AG04449 (cell line): ENCODE results near the gene ACO2.
A peak's percentile ranks its signal among the peaks of the same experiment; 100 is the strongest.
"Not testable (repeated sequence)": the region's sequence is repeated elsewhere in the genome, so short reads cannot be mapped to it uniquely, and the experiment has no call there.

Experiments
- CTCF ChIA-PET: fragments of 350-600 bp; formaldehyde crosslinking; extraction: SDS; loops from one replicate; lab custom pipeline; 2021; ENCODE audit warnings: antibody characterized with exemption; lab: Yijun Ruan, JAX
- POLR2A ChIA-PET: fragments of 400-600, 350-600 bp; formaldehyde crosslinking; extraction: SDS; loops from one replicate; lab custom pipeline; 2020; ENCODE audit warnings: antibody characterized with exemption, inconsistent platforms; lab: Yijun Ruan, JAX
- DNase-seq: peaks from one replicate; pipeline ENCODE4 v3.0.0-alpha.2; 2010; ENCODE audit warnings: low read depth, low spot score
- H3K4me3 ChIP-seq: 2 replicates; pipeline ENCODE4 v1.5.1; 2011; ENCODE audit warnings: low read depth, mild to moderate bottlenecking, control low read depth, low read length
- TF ChIP-seq, protein P1 (sequence below): IDR thresholded peaks from one replicate; pipeline ENCODE4 v1.5.1; 2011; ENCODE audit warnings: mild to moderate bottlenecking, moderate library complexity, low read length, control low read depth, inconsistent platforms; ENCODE audit not compliant: insufficient read depth; ENCODE audit errors: missing control alignments

Gene ACO2

DNA sequence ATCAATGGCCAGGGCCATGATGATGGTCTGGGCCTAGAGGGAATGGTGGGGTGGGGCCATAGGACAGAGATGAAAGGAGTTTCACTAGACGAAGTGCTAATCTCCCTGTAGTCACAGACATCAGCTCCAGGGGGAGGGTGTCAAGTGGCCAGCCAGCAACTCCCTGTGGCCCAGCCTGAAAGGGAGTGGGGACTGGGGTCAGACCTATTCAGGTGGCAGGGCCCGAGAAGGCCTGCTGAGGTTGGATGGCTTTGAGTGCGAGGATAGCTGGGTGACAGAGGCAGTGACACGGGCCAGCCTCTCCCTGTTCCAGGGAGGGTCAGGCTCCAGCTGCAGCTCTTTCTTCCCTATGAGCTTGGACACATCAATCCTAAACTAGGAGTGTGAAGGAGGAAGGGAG lies 33.4 kb upstream of the ACO2 start:
- H3K4me3 ChIP-seq, result no peak overlapping the region
- POLR2A ChIA-PET, result interaction anchor here (0.6 to 2.4 kb wide), 2 partner anchors 8 to 10 kb away, joined by 3 to 13 read pairs; partner anchors contain the start of gene TOB2
- TF ChIP-seq, protein P1, sequence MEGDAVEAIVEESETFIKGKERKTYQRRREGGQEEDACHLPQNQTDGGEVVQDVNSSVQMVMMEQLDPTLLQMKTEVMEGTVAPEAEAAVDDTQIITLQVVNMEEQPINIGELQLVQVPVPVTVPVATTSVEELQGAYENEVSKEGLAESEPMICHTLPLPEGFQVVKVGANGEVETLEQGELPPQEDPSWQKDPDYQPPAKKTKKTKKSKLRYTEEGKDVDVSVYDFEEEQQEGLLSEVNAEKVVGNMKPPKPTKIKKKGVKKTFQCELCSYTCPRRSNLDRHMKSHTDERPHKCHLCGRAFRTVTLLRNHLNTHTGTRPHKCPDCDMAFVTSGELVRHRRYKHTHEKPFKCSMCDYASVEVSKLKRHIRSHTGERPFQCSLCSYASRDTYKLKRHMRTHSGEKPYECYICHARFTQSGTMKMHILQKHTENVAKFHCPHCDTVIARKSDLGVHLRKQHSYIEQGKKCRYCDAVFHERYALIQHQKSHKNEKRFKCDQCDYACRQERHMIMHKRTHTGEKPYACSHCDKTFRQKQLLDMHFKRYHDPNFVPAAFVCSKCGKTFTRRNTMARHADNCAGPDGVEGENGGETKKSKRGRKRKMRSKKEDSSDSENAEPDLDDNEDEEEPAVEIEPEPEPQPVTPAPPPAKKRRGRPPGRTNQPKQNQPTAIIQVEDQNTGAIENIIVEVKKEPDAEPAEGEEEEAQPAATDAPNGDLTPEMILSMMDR, result no peak
- DNase-seq, result no peak
- CTCF ChIA-PET, result interaction anchor here (1.0 to 1.6 kb wide), 3 partner anchors 11 to 83 kb away, joined by 3 to 6 read pairs (median 4); partner anchors contain the start of gene TOB2

DNA sequence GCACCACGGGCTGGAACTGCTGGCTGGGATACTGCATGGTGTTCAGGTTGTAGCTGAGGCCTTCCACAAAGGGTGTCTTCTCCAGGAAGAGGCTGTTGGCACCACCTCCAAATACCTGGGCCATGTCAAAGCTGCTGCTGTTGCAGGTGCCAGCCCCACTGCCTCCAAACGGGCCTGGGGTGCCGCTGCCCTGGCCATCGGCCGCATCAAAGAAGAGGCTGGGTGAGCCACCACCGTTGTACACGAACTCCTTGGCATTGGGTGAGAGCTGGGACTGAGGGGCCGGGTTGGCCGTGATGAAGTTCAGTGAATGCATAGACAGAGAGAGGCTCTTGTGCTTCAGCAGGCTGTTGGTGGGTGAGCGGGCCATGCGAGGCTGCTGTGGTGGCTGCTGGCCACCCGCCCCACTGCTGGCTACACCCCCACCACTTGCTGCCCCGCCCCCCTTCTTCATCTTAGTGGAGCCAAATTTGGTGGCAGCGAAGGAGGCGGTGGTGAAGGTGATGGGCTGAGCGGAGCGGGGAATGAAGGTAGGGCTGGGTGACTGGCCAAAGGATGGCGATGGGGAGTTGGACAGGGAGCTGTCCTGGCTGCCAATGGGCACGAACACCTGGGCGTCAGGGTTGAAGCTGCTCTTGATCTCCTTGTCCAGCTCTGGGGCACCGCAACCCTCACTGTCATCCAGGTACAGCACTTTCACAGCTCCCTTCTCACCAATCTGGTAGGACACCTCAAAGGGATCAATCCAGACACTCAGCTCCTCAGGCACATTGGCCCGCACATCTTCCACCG lies 32.4 kb upstream of the ACO2 start:
- no peak for DNase-seq
- ChIA-PET POLR2A (interaction anchor here (1.2 to 2.4 kb wide), 2 partner anchors 9 to 32 kb away, joined by 3 to 13 read pairs; partner anchors contain the start of genes PHF5A and TOB2), CTCF (interaction anchor here (1.0 to 1.9 kb wide), 4 partner anchors 9 to 82 kb away, joined by 4 to 10 read pairs (median 4); no protein-coding TSS in a partner anchor)
- TF ChIP-seq, protein P1, result no peak
- H3K4me3 ChIP-seq, result no peak overlapping the region

DNA sequence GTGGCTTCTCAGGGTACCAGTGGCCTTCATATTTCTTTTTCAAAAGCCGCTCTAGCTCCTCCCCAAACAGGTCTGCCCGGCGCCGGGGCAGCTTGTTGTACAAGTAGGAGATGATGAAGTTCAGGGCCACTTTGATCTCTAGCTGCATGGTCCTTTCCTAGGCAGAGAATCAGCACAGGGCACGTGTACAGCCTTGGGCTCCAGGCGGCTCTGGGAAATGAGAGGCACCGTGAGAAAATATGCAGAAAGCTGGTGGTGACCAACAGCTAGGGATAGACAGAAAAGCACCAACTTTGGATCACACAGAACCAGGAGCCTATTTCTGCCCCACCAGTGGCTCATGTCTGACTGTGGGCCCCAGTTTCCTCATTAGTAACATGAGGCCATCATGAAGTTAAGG lies 31.7 kb upstream of the ACO2 start:
- no peak for DNase-seq
- TF ChIP-seq, protein P1, result no peak
- ChIA-PET CTCF (interaction anchor here (1.2 to 1.9 kb wide), 2 partner anchors 8 to 81 kb away, joined by 4 to 10 read pairs; no protein-coding TSS in a partner anchor), POLR2A (interaction anchor here (1.2 to 2.4 kb wide), 2 partner anchors 9 to 31 kb away, joined by 3 to 13 read pairs; partner anchors contain the start of genes PHF5A and TOB2)
- H3K4me3 ChIP-seq, result no peak overlapping the region

DNA sequence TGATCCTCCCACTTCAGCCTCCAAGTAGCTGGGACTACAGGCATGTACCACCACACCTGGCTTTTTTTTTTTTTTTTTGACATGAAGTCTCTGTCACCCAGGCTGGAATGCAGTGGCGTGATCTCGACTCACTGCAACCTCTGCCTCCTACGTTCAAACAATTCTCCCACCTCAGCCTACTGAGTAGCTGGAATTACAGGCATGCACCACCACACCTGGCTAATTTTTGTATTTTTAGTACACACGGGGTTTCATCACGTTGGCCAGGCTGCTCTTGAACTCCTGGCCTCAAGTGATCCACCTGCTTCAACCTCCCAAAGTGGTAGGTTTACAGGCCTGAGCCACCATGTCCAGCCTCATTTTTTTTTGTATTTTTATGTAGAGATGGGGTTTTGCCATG lies 28.4 kb upstream of the ACO2 start:
- DNase-seq, CTCF ChIA-PET, POLR2A ChIA-PET, H3K4me3 ChIP-seq: not testable (repeated sequence)

DNA sequence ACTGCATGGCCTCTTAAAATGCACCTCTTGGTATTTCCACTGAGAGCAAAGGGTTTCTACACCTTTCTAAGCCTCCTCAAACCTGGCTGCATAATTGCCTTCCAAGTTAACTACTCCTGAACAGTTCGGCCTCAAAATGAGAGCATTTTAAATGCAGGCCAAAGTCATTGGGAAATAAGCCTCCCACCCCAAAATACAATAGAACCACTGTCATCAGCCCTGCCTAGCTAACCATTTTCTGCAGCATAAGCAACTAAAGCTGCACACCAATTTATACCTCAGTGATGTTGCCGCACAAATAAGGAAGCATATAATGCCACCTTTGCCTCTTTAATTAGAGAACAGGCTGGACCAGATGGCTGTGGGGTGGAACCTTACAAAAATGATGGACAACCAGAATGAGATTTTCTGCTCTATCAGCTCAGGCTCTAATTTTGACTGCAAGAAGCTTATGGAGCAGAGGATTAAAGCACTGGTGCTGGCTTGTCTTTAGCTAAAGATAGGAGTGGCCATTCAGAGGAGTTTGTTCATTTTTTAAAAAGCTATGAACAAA lies 26.6 kb upstream of the ACO2 start:
- no peak overlapping the region for H3K4me3 ChIP-seq
- TF ChIP-seq, protein P1, result no peak
- ChIA-PET POLR2A (no interaction called here), CTCF (interaction anchor here (1.7 to 1.9 kb wide), 2 partner anchors 39 to 76 kb away, joined by 8 read pairs; no protein-coding TSS in a partner anchor)
- DNase-seq, result no peak

DNA sequence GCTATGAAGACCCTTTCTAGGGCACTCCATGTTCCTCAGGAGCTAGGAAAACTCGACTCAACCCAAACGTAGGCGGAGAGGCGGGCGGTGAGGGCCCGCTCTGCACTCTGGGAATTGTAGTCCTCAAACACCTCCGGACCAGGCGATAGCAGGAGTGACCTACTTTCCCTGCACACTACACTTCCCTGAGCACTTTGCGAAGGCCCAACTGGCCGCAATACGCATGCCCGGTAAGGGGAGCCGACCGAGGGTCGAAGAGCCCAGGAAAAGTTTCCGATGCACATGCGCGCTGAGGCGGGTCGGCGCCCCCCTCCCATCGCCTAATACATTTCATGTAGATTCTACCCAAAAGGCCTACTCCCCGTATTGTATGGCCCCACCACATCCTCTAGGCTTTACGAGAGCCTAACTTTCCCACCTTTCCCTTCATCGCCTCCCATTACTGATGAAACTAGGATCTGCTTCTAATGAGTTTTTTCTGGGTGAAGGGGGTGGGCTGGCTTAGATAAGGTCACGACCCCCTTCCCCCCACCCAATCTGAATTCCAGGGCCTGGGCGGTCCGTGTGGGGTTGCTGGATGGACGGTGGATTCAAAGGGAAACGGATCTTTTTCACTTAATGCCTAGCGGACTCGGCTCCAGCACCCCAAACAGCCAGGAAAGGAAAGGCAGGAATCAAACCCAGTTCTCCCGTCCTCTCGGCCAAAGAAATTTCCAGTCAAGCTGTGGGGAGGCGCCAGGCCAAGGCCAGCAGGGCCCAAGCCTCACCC lies 24.4 kb upstream of the ACO2 start:
- ChIA-PET CTCF (interaction anchor here (1.2 to 2.7 kb wide), 3 partner anchors 7 to 73 kb away, joined by 4 to 17 read pairs (median 13); no protein-coding TSS in a partner anchor), POLR2A (interaction anchor here (2.6 to 4.4 kb wide), 3 partner anchors 8 to 63 kb away, joined by 13 to 50 read pairs (median 27); partner anchors contain the start of genes ACO2, PHF5A and TEF)
- peak; percentile 84 for DNase-seq
- peak overlapping the region; percentile 86 for H3K4me3 ChIP-seq
- TF ChIP-seq, protein P1, result no peak
